HEK293T (cell line): ENCODE data around the gene MAN2A1.
A peak's percentile ranks its signal among the peaks of the same experiment; 100 is the strongest.

Source experiments
- CTCF ChIA-PET: fragments of 350-600 bp; formaldehyde crosslinking; extraction: SDS; loops from one replicate; lab custom pipeline; 2021; ENCODE audit warnings: antibody characterized with exemption, inconsistent platforms; lab: Yijun Ruan, JAX
- POLR2A ChIA-PET: fragments of 350-600 bp; formaldehyde crosslinking; extraction: SDS; loops from one replicate; lab custom pipeline; 2020; ENCODE audit warnings: antibody characterized with exemption, inconsistent platforms; lab: Yijun Ruan, JAX
- DNase-seq: peaks from one replicate; pipeline ENCODE4 v3.0.0; 2012; ENCODE audit warnings: mixed read lengths; ENCODE audit errors: extremely low spot score
- ARNT ChIP-seq: fragments of 450-650 bp; IDR thresholded peaks from 2 replicates; pipeline ENCODE4 v1.6.1; 2017; ENCODE audit warnings: mild to moderate bottlenecking
- BHLHE40 ChIP-seq: fragments of 450-650 bp; IDR thresholded peaks from 2 replicates; pipeline ENCODE4 v1.6.1; 2016; ENCODE audit warnings: mild to moderate bottlenecking, moderate library complexity, borderline replicate concordance
- CTBP1 ChIP-seq: fragments of 450-650 bp; IDR thresholded peaks from 2 replicates; pipeline ENCODE4 v1.6.1; 2016; ENCODE audit warnings: borderline replicate concordance
- ELF4 ChIP-seq: fragments of 450-650 bp; IDR thresholded peaks from 2 replicates; pipeline ENCODE4 v1.6.1; 2017; ENCODE audit warnings: antibody characterized with exemption
- FOXA1 ChIP-seq: fragments of 450-650 bp; IDR thresholded peaks from 2 replicates; pipeline ENCODE4 v1.6.1; 2016; ENCODE audit warnings: mild to moderate bottlenecking
- FOXK2 ChIP-seq: fragments of 450-650 bp; IDR thresholded peaks from 2 replicates; pipeline ENCODE4 v1.6.1; 2016; ENCODE audit warnings: mild to moderate bottlenecking
- FOXM1 ChIP-seq: fragments of 450-650 bp; IDR thresholded peaks from 2 replicates; pipeline ENCODE4 v1.6.1; 2017; ENCODE audit warnings: mild to moderate bottlenecking, borderline replicate concordance
- HDGF ChIP-seq: fragments of 450-650 bp; IDR thresholded peaks from 2 replicates; pipeline ENCODE4 v1.6.1; 2017; ENCODE audit warnings: antibody characterized with exemption, borderline replicate concordance
- L3MBTL2 ChIP-seq: fragments of 450-650 bp; conservative IDR thresholded peaks from 2 replicates; pipeline ENCODE4 v1.6.1; 2016; ENCODE audit warnings: mild to moderate bottlenecking
- LEF1 ChIP-seq: fragments of 450-650 bp; IDR thresholded peaks from 2 replicates; pipeline ENCODE4 v1.6.1; 2017; ENCODE audit warnings: mild to moderate bottlenecking, borderline replicate concordance
- NFRKB ChIP-seq: fragments of 450-650 bp; IDR thresholded peaks from 2 replicates; pipeline ENCODE4 v1.6.1; 2016; ENCODE audit warnings: mild to moderate bottlenecking, moderate library complexity
- PKNOX1 ChIP-seq: fragments of 450-650 bp; IDR thresholded peaks from 2 replicates; pipeline ENCODE4 v1.6.1; 2016
- SP1 ChIP-seq: fragments of 450-650 bp; IDR thresholded peaks from 2 replicates; pipeline ENCODE4 v1.6.1; 2017
- SUZ12 ChIP-seq: fragments of 450-650 bp; IDR thresholded peaks from 2 replicates; pipeline ENCODE4 v1.6.1; 2016; ENCODE audit warnings: mild to moderate bottlenecking
- TARDBP ChIP-seq: fragments of 450-650 bp; IDR thresholded peaks from 2 replicates; pipeline ENCODE4 v1.6.1; 2016
- ZNF384 ChIP-seq: fragments of 450-650 bp; IDR thresholded peaks from 2 replicates; pipeline ENCODE4 v1.6.1; 2016

Gene MAN2A1

GRCh38 chr5:109688970-109689739, 572 bp upstream of the MAN2A1 start:
- ChIA-PET CTCF (interaction anchor here (0.6 to 1.4 kb wide), 7 partner anchors 12 to 1180 kb away, joined by 3 to 5 read pairs (median 3); no protein-coding TSS in a partner anchor), POLR2A (interaction anchor here (1.0 to 1.8 kb wide), 6 partner anchors 9 to 279 kb away, joined by 3 to 8 read pairs (median 3); partner anchors contain the start of gene PJA2)
- DNase-seq: peak; percentile 88
- TF ChIP-seq HDGF (no peak), LEF1 (no peak), FOXM1 (no peak), PKNOX1 (no peak), NFRKB (no peak), FOXK2 (no peak), CTBP1 (no peak), SP1 (no peak), L3MBTL2 (no peak; the same call in none of the 2 replicates), ARNT (no peak), TARDBP (no peak), BHLHE40 (no peak), ELF4 (no peak), FOXA1 (no peak), SUZ12 (no peak), ZNF384 (no peak)

GRCh38 chr5:109690242-109690974, 681 bp downstream of the MAN2A1 start:
- POLR2A ChIA-PET: interaction anchor here (1.0 to 1.8 kb wide), 3 partner anchors 14 to 280 kb away, joined by 3 to 8 read pairs (median 3); partner anchors contain the start of gene PJA2
- CTCF ChIA-PET: interaction anchor here (0.6 to 2.3 kb wide), 3 partner anchors 11 to 304 kb away, joined by 3 to 4 read pairs (median 3); no protein-coding TSS in a partner anchor
- peak; percentile 32 for DNase-seq
- TF ChIP-seq NFRKB (no peak), TARDBP (no peak), FOXA1 (no peak), ZNF384 (no peak), ELF4 (no peak), LEF1 (no peak), HDGF (no peak), L3MBTL2 (no peak), FOXK2 (no peak), ARNT (no peak), SUZ12 (no peak), BHLHE40 (no peak), CTBP1 (no peak), FOXM1 (no peak)

GRCh38 chr5:109690975-109691574, 1.3 kb downstream of the MAN2A1 start:
- POLR2A ChIA-PET: interaction anchor here (1.0 kb wide), 1 partner anchor 175 kb away, joined by 3 read pairs; no protein-coding TSS in a partner anchor
- CTCF ChIA-PET: interaction anchor here (0.6 to 2.3 kb wide), 3 partner anchors 10 to 305 kb away, joined by 3 to 4 read pairs (median 3); no protein-coding TSS in a partner anchor
- peak; percentile 36 for DNase-seq
- peak; percentile 18; the same call in 1 of the 2 replicates for TF ChIP-seq L3MBTL2
- TF ChIP-seq PKNOX1: no peak
- TF ChIP-seq FOXM1: no peak
- no peak for TF ChIP-seq SUZ12
- TF ChIP-seq FOXK2: no peak

DNA sequence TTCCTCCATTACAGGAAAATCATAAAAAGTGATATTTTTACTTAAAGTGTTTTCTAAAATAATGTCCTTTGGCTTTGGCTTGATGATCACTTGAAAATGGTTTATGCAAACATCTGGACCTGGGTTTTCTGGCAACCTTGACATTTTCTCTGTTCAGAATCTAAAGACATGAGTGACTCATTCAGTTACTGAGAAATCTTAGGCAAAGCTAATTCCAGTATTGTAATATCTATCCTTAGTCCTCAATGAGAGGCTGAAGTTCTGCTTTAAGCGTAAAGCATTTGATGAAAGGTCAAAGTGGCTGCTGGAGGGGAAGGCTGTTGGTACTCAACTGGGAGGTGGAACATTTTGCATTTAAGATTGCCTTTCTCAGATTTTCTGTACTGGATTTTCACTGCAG, 2.3 kb downstream of the MAN2A1 start:
- no peak for DNase-seq
- ChIA-PET CTCF (interaction anchor here (0.6 to 2.3 kb wide), 4 partner anchors 10 to 1049 kb away, joined by 3 to 4 read pairs (median 4); no protein-coding TSS in a partner anchor), POLR2A (no interaction called here)
- TF ChIP-seq FOXA1: no peak
- no peak for TF ChIP-seq TARDBP
- TF ChIP-seq CTBP1: no peak
- TF ChIP-seq ELF4: no peak
- TF ChIP-seq ZNF384: no peak
- no peak for TF ChIP-seq FOXM1
- no peak for TF ChIP-seq ARNT
- TF ChIP-seq LEF1: no peak
- TF ChIP-seq PKNOX1: no peak
- TF ChIP-seq L3MBTL2: no peak

DNA sequence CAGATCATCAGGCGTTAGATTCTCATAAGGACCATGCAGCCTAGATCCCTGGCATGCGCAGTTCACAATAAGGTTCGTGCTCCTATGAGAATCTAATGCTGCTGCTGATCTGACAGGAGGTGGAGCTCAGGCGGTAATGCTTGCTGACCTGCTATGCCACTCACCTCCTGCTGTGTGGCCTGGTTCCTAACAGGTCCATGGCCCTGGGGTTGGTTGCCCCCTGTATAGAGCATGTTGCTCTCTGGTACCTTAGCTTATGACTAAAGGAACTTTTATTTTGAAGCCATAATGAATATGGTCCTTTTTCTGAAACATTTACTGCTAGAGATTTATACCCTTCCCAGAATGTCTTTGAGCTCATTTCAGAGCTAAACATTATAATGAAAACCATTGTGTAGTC, 3.1 kb downstream of the MAN2A1 start:
- TF ChIP-seq BHLHE40 (no peak), FOXA1 (no peak), LEF1 (no peak), FOXM1 (no peak)
- ChIA-PET CTCF (no interaction called here), POLR2A (no interaction called here)
- no peak for DNase-seq
